NCI-H1417 (cell line): ENCODE data around the gene MS4A4A.
"Not testable (repeated sequence)": the region's sequence is repeated elsewhere in the genome, so short reads cannot be mapped to it uniquely, and the experiment has no call there.

Experiments used
- DNase-seq, 3 experiments: peaks; one replicate each; lab custom pipeline; 2025; lab: John Stamatoyannopoulos, UW

Gene MS4A4A

GRCh38 chr11:60301884-60302283 lies 21.4 kb downstream of the MS4A4A start:
- DNase-seq, result not testable (repeated sequence)

GRCh38 chr11:60303661-60304060 lies 23.2 kb downstream of the MS4A4A start:
- DNase-seq, result no peak

- no peak for DNase-seq
Measured at GRCh38 chr11:60305906-60306619, 25.6 kb downstream of the MS4A4A start.

- no peak for DNase-seq
Measured at GRCh38 chr11:60307507-60308195, 27.2 kb downstream of the MS4A4A start.

- DNase-seq, result no peak
Measured at GRCh38 chr11:60310407-60310998, 30.0 kb downstream of the MS4A4A start.

GRCh38 chr11:60314635-60315321 lies 34.3 kb downstream of the MS4A4A start:
- no peak for DNase-seq

- no peak for DNase-seq
Measured at GRCh38 chr11:60315871-60316270, 35.4 kb downstream of the MS4A4A start.

GRCh38 chr11:60316317-60316716 lies 35.9 kb downstream of the MS4A4A start:
- DNase-seq, result no peak

- DNase-seq, result no peak
Measured at GRCh38 chr11:60318726-60319125, 38.3 kb downstream of the MS4A4A start.

GRCh38 chr11:60321051-60321450 lies 40.6 kb downstream of the MS4A4A start:
- DNase-seq, result no peak

GRCh38 chr11:60326955-60327354 lies 46.5 kb downstream of the MS4A4A start, which contains the start of gene MS4A6E:
Gene MS4A6E (plus strand): TSS chr11:60327255. CDS start chr11:60334896, 7,641 bp downstream.
- DNase-seq, result no peak

GRCh38 chr11:60328460-60328859 lies 48.0 kb downstream of the MS4A4A start:
- DNase-seq, result no peak

GRCh38 chr11:60332846-60333245 lies 52.4 kb downstream of the MS4A4A start:
- DNase-seq, result no peak

- peak in 2 of 3 experiments; percentile 60 to 85 for DNase-seq
Measured at GRCh38 chr11:60334005-60334620, 53.6 kb downstream of the MS4A4A start.

GRCh38 chr11:60336767-60337391 lies 56.4 kb downstream of the MS4A4A start:
- no peak for DNase-seq

- DNase-seq, result no peak
Measured at GRCh38 chr11:60338053-60338452, 57.6 kb downstream of the MS4A4A start.

GRCh38 chr11:60339356-60339755 lies 58.9 kb downstream of the MS4A4A start:
- DNase-seq, result no peak

GRCh38 chr11:60343094-60343704 lies 62.7 kb downstream of the MS4A4A start:
- peak in 2 of 3 experiments; percentile 18 to 22 for DNase-seq

GRCh38 chr11:60344146-60344545 lies 63.7 kb downstream of the MS4A4A start:
- no peak for DNase-seq

GRCh38 chr11:60345489-60345888 lies 65.0 kb downstream of the MS4A4A start:
- DNase-seq, result peak in 2 of 3 experiments; percentile 41 to 60
